GM10248 (cell line): ENCODE measurements around the gene CENPS.

Experiments used
- CTCF ChIA-PET: fragments of 300-600 bp; sonication (Branson Sonifier 250); formaldehyde crosslinking; extraction: SDS; loops from one replicate; lab custom pipeline; 2021; ENCODE audit warnings: antibody characterized with exemption; lab: Yijun Ruan, JAX
- POLR2A ChIA-PET: fragments of 350-650 bp; sonication (Branson Sonifier 250); formaldehyde crosslinking; extraction: SDS; loops from one replicate; lab custom pipeline; 2020; ENCODE audit warnings: antibody characterized with exemption; lab: Yijun Ruan, JAX
- DNase-seq: peaks from one replicate; pipeline ENCODE4 v3.0.0; 2012; ENCODE audit errors: extremely low spot score
- CTCF ChIP-seq: IDR thresholded peaks from 2 replicates; pipeline ENCODE4 v1.5.1; 2012; ENCODE audit warnings: mild to moderate bottlenecking, low read depth; ENCODE audit errors: extremely low read depth, missing control alignments, control extremely low read depth

Gene CENPS

DNA sequence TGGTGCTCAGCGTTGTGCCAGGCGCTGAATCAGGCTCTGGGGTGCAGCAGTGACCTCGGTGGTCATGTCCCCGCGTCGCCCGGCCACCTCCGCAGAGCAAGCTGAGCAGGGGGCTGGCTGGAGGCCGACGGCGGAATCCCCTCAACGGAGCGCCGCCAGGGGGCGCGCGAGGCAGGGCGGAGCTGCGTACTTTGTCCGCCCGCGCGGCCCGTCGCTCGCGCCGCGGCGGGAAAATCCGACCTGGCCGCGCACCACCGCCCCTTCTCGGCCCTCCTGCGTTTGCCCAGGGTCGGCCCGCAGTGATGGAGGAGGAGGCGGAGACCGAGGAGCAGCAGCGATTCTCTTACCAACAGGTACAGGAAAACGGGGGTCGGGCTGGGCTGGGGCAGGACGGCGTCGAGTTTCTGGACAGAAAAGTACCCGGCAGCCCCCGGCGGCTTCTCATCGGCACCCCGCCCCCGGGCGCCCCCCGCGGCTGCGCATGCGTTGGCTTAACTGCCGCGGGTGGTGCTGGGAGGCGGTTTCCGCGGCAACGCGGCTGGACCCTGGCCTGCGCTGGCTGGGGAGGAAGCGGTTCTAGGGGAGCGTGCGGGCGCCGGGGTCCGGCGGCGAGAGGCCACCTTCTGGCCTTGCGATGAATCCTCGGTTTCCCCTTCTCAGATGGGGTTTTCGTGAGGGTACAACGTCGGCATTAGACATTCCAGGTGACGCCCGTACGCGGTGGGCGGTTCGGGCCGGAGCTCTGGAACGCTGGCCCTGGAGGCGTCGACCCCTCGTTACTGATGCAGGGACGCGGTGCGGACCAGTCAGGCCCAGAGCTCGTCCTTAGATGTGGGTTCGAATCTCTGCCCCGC, at the start of gene CENPS:
Gene CENPS (plus strand): TSS at position 218 of the 854 bp plus-strand sequence. CDS start 85 bp downstream, at position 303.
- peak; percentile 88 for TF ChIP-seq CTCF
- DNase-seq: peak; percentile 99
- CTCF ChIA-PET: interaction anchor here (0.7 to 7.3 kb wide), 48 partner anchors 8 to 840 kb away, joined by 3 to 147 read pairs (median 4); partner anchors contain the start of genes CORT, EXOSC10, LZIC and NMNAT1
- POLR2A ChIA-PET: interaction anchor here (0.6 to 0.9 kb wide), 3 partner anchors 56 to 254 kb away, joined by 3 to 5 read pairs (median 4); no protein-coding TSS in a partner anchor

- no peak for DNase-seq
- ChIA-PET CTCF (interaction anchor here (1.4 to 2.3 kb wide), 4 partner anchors 10 to 49 kb away, joined by 3 to 6 read pairs (median 5); partner anchors contain the start of gene CENPS), POLR2A (no interaction called here)
- TF ChIP-seq CTCF: no peak
These were observed 49.5 kb upstream of the CENPS start for GRCh38 chr1:10380594-10381275.

GRCh38 chr1:10383630-10384029, 46.6 kb upstream of the CENPS start:
- DNase-seq: no peak
- TF ChIP-seq CTCF: no peak
- ChIA-PET CTCF (no interaction called here), POLR2A (no interaction called here)

- no peak for TF ChIP-seq CTCF
- POLR2A ChIA-PET: no interaction called here
- DNase-seq: no peak
- CTCF ChIA-PET: interaction anchor here (2.0 kb wide), 1 partner anchor 10 kb away, joined by 6 read pairs; no protein-coding TSS in a partner anchor
These were observed 46.0 kb upstream of the CENPS start for GRCh38 chr1:10384219-10384618.

DNA sequence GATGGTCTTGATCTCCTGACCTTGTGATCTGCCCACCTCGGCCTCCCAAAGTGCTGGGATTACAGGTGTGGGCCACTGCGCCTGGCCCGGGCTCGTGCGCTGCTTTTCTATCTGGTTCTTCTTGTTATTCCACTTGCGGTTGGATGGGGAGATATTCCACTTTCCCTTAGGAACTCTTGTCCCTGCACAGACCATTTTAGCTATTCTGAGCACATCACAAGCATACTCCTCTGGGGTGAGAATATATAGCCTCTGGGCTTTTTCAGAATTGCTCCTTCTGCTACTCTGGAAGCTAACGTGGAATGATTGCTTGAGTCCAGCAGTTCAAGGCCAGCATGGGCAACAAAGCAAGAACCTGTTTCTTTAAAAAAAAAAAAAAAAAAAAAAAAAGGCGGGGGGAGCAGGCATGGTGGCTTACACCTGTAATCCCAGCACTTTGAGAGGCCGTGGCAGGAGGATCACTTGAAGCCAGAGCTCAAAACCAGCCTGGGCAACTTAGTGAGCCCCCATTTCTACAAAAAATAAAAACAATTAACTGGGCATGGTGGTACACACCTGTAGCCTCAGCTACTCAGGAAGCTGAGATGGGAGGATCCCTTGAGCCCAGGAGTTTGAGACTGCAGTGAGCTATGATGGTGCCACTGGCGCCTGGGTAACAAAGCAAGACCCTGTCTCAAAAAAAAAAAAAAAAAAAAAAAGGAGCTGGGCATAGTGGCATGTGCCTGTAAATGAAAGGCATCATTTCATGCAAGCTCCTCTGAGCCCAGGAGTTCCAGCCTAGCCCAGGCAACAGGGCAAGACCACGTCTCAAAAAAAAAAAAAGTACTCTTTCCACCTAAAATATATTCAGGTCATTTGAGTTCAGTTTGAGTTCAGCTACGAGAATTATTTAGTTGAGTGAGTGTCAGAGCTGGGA, 43.2 kb upstream of the CENPS start:
- CTCF ChIA-PET: interaction anchor here (1.7 to 3.8 kb wide), 3 partner anchors 9 to 107 kb away, joined by 6 to 13 read pairs (median 13); partner anchors contain the start of gene CENPS
- DNase-seq: no peak
- no peak for TF ChIP-seq CTCF
- POLR2A ChIA-PET: interaction anchor here (0.6 kb wide), 3 partner anchors 43 to 1663 kb away, joined by 3 to 6 read pairs (median 5); no protein-coding TSS in a partner anchor
